GM18505 (cell line): ENCODE data around the gene POM121L12.

Source experiments
- ATAC-seq: cut with Tn5 transposase; IDR thresholded peaks from one replicate; pipeline ENCODE4 v1.9.1; 2021; ENCODE audit not compliant: unreplicated experiment
- POLR2A ChIP-seq: IDR thresholded peaks from 4 replicates; pipeline ENCODE4 v1.6.1; 2011; ENCODE audit warnings: borderline replicate concordance; ENCODE audit not compliant: insufficient read depth, insufficient read length; ENCODE audit errors: extremely low read depth

The POM121L12 gene

GRCh38 chr7:53035499-53036412 lies at the start of gene POM121L12:
Gene POM121L12 (plus strand): TSS chr7:53035633. CDS start chr7:53035672, 39 bp downstream.
- TF ChIP-seq POLR2A = no peak
- no peak for ATAC-seq

- TF ChIP-seq POLR2A = no peak
- ATAC-seq = no peak
Observed at GRCh38 chr7:52992001-52992400, 43.4 kb upstream of the POM121L12 start.

GRCh38 chr7:52992479-52993162 lies 42.8 kb upstream of the POM121L12 start:
- no peak for ATAC-seq
- TF ChIP-seq POLR2A = no peak

GRCh38 chr7:52995676-52996075 lies 39.8 kb upstream of the POM121L12 start:
- no peak for ATAC-seq
- no peak for TF ChIP-seq POLR2A

GRCh38 chr7:53001221-53001620 lies 34.2 kb upstream of the POM121L12 start:
- no peak for TF ChIP-seq POLR2A
- no peak for ATAC-seq

GRCh38 chr7:53002389-53002788 lies 33.0 kb upstream of the POM121L12 start:
- no peak for TF ChIP-seq POLR2A
- ATAC-seq = no peak

- ATAC-seq = no peak
Observed at GRCh38 chr7:53003653-53004445, 31.6 kb upstream of the POM121L12 start.

GRCh38 chr7:53013925-53014324 lies 21.5 kb upstream of the POM121L12 start:
- ATAC-seq = no peak
- no peak for TF ChIP-seq POLR2A

More at GRCh38 chr7:53003653-53004445, 31.6 kb upstream of the POM121L12 start:
- TF ChIP-seq POLR2A = no peak

- ATAC-seq = no peak
- TF ChIP-seq POLR2A = no peak
Observed at GRCh38 chr7:53015463-53015862, 20.0 kb upstream of the POM121L12 start.

- ATAC-seq = no peak
- no peak for TF ChIP-seq POLR2A
Observed at GRCh38 chr7:53022893-53023292, 12.5 kb upstream of the POM121L12 start.

GRCh38 chr7:53048638-53049037 lies 13.2 kb downstream of the POM121L12 start:
- no peak for TF ChIP-seq POLR2A
- no peak for ATAC-seq

GRCh38 chr7:53050433-53050832 lies 15.0 kb downstream of the POM121L12 start:
- no peak for ATAC-seq
- no peak for TF ChIP-seq POLR2A

GRCh38 chr7:53059591-53059990 lies 24.2 kb downstream of the POM121L12 start:
- ATAC-seq = no peak
- TF ChIP-seq POLR2A = no peak
